Subcutaneous adipose tissue (tissue), 4 donors: Measurements from ENCODE around the gene TNIK. TPM values are rescaled to one million over a fixed set of nuclear protein-coding genes. Genes with fewer than 3 reads are reported as not detected.

Experiments
- CTCF ChIP-seq: fragments of 450-650 bp; IDR thresholded peaks from one replicate; pipeline ENCODE4 v1.5.1; 2016; ENCODE audit warnings: low read depth, mild to moderate bottlenecking, control low read depth, antibody characterized with exemption, moderate library complexity
- total RNA-seq, 4 donors: library from RNA; depleted of rRNA; stranded (reverse); fragments of >200 nt; gene quantifications; one replicate each; pipeline ENCODE4 v1.1.0, GENCODE V29; 2016

TNIK gene
- total RNA-seq, 4 donors from 2014 or later, result 1.5 to 11.7 (median 1.9) TPM

GRCh38 chr3:171133796-171134569 is 326.2 kb downstream of the TNIK start:
- TF ChIP-seq CTCF, result no peak

- TF ChIP-seq CTCF, result no peak
Measured at GRCh38 chr3:171133337-171133736, 326.9 kb downstream of the TNIK start.

- no peak for TF ChIP-seq CTCF
Measured at GRCh38 chr3:171132873-171133272, 327.3 kb downstream of the TNIK start.

- TF ChIP-seq CTCF, result no peak
Measured at GRCh38 chr3:171129827-171130226, 330.4 kb downstream of the TNIK start.

GRCh38 chr3:171127611-171128010 is 332.6 kb downstream of the TNIK start:
- TF ChIP-seq CTCF, result no peak

- no peak for TF ChIP-seq CTCF
Measured at GRCh38 chr3:171126478-171127209, 333.6 kb downstream of the TNIK start.

GRCh38 chr3:171125010-171125409 is 335.2 kb downstream of the TNIK start:
- TF ChIP-seq CTCF, result no peak
